ENCODE measurements around the gene KREMEN1.

The KREMEN1 gene

GRCh38 chr22:29213493-29213892, 140.7 kb downstream of the KREMEN1 start:
- no peak for TF ChIP-seq POLR2A (IDR thresholded peaks at IDR 0.05; ENCODE audit: low read length)
- TF ChIP-seq GATA1 (IDR thresholded peaks at IDR 0.05; ENCODE audit: low read depth, low read length) = no peak
- no peak for DNase-seq

DNA sequence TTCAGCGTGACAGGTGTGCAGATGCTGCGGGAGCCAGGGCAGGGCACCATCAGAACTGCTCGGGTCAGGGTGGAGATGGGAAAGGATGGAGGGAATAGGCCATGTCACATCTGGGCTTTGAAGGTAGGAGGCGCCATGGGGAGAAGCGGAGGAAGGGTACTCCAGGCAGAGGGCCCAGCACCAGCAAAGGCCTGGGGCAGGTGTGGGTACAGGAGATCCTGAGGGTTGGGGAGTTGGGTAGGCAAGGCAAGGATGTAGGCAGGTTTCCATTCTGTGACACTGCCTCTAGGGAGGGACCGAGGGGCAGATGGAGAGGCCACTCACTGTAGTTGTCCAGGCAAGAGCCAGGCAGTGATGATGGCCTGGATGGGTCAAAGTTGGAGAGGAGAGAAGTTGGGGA, 141.4 kb downstream of the KREMEN1 start:
- no peak for DNase-seq
- TF ChIP-seq GATA1 (IDR thresholded peaks at IDR 0.05; ENCODE audit: low read depth, low read length) = no peak
- no peak for TF ChIP-seq POLR2A (IDR thresholded peaks at IDR 0.05; ENCODE audit: low read length)

DNA sequence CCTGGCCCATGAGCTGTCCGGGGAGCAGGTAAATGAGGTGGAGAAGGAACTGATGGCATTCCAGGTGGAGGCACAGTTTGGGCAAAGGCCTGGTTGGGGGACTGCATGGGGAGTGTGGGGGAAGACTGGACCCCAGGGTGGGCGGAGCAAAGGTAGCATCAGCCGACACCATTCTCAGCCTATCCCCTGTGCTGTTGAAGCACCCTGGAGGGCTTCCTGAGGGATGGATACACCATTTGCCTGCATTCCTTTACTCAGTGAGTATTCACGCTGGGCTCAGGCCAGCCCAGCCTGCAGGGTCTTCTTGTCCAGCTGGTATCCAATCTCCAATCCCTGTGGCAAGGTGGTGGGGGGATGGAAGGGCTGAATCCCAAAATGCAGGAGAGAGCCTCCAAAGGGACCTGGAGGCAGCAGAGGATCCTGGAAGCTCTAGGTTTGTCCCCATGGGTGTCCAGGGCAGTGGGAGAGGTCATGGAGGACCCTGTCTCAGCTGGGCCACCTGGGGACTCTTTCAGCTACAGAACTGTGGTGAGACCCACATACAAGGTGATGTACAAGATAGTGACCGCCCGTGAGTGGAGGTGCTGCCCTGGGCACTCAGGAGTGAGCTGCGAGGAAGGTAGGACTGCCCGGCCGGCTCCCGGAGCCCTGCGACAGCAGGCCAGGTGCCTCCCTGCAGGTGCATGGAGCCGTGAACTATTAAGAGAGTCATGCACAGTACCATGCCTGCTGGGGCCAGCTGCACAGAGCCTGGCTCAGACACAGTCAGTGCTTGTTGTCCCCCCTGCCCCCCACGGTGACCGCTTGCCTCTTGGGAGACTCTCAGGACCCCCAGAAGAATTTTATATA, 142.4 kb downstream of the KREMEN1 start:
- no peak for DNase-seq
- TF ChIP-seq POLR2A (IDR thresholded peaks at IDR 0.05; ENCODE audit: low read length) (no peak), GATA1 (IDR thresholded peaks at IDR 0.05; ENCODE audit: low read depth, low read length) (no peak)

DNA sequence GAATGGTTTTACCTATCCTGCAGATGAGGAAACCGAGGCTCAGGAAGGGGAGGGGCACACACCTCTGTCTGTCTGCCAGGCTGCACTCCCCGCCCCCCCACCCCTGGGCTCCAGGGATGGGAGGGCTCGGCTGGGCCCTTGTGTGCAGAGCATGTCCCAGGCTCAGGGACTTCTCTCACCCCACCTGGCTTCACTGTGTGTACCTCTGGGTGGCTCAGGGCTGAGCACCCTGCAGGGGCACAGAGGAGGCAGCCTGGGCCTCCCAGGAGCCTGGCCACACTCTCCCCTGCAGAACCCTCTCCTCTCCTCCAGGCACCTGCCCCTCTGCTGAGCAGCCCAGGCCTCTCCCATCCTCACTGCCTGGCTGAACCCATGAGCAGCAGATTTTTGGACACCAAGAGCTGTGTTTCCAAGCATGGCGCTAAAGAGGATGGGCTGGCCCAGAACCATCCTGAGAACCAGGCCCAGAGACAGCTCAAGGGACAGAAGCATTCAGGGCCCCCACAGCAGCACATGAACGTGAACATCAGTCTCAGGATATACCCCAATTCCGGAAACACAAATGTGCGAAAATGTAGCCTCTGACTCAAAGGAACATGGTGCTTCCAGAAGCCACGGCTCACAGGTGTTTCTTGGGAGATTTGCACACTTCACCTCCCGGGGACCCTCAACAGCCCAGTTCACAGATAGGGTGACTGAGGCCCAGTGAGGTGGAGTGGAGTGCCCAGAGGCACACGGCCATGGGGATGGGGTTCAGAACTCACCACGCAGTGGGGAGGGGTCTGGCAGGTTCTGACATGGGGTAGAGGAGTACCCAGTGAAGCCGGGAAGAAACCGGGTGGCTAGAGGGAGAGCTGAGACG, 143.4 kb downstream of the KREMEN1 start:
- no peak for TF ChIP-seq POLR2A (IDR thresholded peaks at IDR 0.05; ENCODE audit: low read length)
- TF ChIP-seq GATA1 (IDR thresholded peaks at IDR 0.05; ENCODE audit: low read depth, low read length) = no peak
- no peak for DNase-seq

GRCh38 chr22:29216873-29217666, 144.2 kb downstream of the KREMEN1 start:
- TF ChIP-seq POLR2A (IDR thresholded peaks at IDR 0.05; ENCODE audit: low read length) (peak; percentile 37), GATA1 (IDR thresholded peaks at IDR 0.05; ENCODE audit: low read depth, low read length) (no peak)
- DNase-seq = no peak

All from erythroblast (primary cell).